ENCODE measurements around the gene REC8.

Gene REC8

DNA sequence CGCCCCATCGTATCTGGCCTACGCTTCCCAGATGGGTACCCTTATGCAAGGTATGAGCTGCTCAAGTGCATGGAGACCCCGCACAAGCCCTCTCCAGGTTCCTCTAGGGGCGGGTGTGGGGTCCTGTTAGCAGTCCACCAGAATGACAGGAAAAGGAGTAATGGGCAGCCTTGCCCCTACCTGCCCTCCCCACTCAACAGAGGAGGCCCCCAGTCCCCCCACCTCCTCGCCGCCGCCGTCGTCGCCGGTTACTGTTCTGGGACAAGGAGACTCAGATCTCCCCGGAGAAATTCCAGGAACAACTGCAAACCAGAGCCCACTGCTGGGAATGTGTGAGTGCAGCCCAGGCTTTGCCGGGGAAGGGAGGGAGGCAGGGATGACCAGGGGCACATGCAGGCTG lies 6.0 kb downstream of the REC8 start:
- no peak overlapping the region for H3K27ac ChIP-seq
- TF ChIP-seq, protein P1, sequence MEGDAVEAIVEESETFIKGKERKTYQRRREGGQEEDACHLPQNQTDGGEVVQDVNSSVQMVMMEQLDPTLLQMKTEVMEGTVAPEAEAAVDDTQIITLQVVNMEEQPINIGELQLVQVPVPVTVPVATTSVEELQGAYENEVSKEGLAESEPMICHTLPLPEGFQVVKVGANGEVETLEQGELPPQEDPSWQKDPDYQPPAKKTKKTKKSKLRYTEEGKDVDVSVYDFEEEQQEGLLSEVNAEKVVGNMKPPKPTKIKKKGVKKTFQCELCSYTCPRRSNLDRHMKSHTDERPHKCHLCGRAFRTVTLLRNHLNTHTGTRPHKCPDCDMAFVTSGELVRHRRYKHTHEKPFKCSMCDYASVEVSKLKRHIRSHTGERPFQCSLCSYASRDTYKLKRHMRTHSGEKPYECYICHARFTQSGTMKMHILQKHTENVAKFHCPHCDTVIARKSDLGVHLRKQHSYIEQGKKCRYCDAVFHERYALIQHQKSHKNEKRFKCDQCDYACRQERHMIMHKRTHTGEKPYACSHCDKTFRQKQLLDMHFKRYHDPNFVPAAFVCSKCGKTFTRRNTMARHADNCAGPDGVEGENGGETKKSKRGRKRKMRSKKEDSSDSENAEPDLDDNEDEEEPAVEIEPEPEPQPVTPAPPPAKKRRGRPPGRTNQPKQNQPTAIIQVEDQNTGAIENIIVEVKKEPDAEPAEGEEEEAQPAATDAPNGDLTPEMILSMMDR (conservative IDR thresholded peaks at IDR 0.05), result no peak

DNA sequence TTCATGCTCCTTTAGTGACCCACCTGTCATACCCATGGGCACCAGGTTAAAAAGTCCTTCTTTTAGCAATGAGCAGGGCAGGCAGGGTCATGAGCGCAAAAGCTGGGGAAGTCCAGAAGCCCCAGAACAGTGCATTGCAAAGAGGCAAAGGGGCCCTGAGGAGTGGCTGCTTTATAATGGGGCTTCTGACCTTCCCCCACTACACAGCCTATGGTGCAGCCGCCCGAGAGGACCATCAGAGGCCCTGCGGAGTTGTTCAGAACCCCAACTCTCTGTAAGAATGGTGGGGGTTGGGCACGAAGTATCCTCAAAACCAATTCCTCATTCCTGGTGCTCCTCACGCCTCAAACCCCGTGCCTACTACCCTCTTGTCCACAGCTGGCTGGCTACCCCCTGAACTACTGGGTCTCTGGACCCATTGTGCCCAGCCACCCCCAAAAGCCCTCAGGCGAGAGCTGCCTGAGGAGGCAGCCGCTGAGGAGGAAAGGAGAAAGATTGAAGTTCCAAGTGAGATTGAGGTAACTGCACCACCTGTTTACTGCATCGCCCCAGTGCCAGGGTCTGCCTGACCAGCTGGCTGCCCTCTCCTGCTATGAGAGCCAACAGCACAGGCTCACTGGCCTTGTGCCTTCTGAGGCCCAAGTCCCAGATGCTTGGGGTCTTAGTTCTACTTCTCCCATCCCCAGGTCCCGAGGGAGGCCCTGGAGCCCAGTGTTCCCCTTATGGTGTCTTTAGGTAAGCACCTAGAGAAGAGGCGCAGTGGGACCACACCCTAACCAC lies 6.7 kb downstream of the REC8 start:
- H3K27ac ChIP-seq, result no peak overlapping the region
- TF ChIP-seq, protein P1 (conservative IDR thresholded peaks at IDR 0.05), result no peak

DNA sequence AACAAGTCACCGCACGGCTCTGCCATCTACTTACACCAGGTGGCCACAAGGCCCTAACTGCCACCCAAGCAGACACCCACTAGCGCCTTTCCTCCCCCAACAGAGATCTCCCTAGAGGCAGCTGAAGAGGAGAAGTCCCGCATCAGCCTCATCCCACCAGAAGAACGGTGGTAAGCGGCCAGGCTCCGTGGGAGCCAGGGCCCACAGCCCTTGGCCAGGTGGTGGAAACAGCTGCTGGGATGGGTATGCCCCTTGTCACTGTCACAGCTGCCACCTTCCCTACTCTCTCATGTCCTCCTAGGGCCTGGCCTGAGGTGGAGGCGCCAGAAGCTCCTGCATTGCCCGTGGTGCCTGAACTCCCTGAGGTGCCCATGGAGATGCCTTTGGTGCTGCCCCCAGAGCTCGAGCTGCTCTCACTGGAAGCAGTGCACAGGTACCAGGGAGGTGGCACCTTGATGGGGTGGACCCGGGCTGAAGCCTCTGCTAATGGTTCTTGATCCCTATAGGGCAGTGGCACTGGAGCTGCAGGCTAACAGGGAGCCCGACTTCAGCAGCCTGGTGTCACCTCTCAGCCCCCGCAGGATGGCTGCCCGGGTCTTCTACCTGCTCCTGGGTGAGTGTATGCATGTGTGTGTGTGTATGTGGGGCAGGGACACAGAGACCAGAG lies 7.5 kb downstream of the REC8 start:
- TF ChIP-seq, protein P1 (conservative IDR thresholded peaks at IDR 0.05), result no peak
- no peak overlapping the region for H3K27ac ChIP-seq

DNA sequence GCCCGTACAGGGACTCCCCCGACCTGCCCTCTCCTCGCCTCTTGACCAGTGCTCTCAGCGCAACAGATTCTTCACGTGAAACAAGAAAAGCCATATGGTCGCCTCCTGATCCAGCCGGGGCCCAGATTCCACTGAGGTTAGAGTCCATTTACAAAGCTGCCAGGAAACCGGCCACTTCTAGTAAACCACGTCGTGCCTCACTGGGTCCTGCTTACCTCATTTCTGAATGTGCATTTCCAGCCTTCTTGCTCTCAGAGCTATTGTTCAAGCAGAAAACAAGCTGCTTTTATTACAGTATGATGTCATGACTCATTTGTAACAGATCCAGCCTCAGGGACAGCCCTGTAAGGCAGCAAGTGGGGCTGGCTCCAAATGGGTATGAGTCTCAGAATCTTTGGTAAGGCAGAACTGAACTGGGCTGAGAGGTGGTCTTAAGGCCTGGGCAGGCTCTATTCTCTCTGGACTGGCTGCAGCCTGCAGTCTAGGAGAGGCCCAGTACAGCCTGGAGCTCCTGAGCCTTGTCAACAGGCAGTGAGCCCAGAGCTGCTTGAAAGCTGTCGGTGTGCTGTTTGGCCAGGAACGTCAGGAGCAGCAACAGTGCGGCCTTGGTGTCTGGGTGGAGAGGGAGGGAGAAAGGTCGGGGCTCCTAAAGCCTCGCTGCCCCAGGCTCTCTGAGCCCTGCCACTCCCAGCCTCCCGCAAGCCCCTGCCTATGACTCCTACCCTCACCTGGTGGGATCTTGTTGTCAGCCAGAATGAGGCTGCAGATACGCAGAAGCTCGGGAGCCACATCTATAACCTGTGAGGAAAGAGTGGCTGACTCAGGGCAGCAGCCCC lies 8.3 kb downstream of the REC8 start:
- TF ChIP-seq, protein P1 (conservative IDR thresholded peaks at IDR 0.05), result no peak
- H3K27ac ChIP-seq, result no peak overlapping the region

DNA sequence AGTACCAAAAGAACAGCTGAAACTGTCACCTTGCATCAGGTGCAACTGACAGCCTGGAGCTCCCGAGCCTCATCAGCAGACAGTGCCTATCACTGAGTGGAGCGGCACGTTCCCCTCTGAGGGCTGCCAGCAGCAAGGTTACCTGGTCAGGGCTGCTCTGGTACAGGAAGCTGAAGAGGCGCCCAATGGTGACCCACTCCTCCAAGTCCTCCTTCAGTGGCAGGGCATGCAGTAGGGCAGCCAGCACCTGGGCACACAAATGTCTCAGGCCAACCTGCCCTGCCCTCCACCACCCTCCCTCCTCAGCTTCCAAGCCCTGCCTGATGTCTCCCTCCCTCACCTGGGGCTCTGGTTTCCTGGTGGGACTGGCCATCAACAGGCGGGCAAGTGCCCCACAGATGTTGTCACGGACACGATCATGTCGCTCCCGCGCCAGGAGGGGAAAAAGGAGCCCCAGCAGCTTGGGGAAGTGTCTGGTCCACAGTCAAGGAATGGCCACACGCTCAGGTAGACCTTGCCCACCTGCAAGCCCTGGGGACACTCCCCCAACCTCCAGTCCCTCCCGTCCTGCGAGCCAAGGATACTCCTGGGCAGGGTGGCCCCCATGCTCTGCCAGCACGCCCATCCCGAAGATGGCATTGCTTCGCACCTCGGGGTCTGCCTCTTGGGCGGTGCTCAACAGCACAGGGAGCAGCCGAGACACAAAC lies 9.6 kb downstream of the REC8 start:
- TF ChIP-seq, protein P1 (conservative IDR thresholded peaks at IDR 0.05), result no peak

DNA sequence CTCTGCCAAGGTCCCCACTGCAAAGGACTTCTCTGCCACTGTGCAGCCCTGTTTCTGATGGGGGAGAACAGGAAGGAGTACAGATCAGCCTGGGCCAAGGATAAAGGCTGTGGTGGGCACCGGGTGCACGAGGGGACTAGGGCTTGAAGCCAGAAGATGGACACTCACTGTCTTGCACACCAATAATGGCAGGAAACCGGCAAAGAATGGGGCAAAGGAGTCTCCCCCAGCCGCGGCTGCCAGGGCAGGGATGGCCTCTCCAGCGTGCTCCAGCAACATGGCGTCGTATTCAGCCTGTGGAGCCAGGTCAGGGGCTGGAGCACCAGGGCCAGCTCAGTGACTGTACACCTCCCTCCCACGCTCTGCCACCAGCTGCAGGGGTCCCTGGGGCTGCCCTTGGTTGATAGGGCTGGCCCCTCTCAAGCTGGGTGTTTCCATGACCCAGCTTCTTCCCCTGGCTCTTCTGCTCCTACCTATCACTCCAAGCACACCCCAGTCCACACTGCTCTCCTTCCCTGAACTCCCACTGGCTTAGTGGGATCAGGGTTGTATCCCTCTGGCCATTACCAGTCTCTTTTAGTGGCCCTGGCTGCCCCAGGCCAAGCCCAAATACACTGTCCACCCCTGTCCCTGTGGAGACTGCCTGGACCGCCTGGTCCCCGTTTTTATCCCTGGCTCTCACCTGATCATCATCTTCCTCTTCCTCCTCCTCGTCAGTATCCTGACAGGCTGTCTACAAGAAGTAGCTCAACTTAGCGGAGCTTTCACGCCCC lies 10.4 kb downstream of the REC8 start:
- no peak overlapping the region for H3K27ac ChIP-seq
- TF ChIP-seq, protein P1 (conservative IDR thresholded peaks at IDR 0.05), result no peak

More for the DNA sequence above, 9.6 kb downstream of the REC8 start:
- H3K27ac ChIP-seq, result no peak overlapping the region

Data from VCaP (cell line).